SW480 (cell line): ENCODE results near the gene PML.

ENCODE experiments used
- DNase-seq: peaks from one replicate; pipeline ENCODE4 v3.0.0-alpha.2; 2016; ENCODE audit warnings: low spot score

Gene PML

GRCh38 chr15:73994413-73994883 is at the start of gene PML:
TSS of gene PML (plus strand) at chr15:73994716. CDS start at chr15:73994813, 97 bp downstream.
- DNase-seq = peak; percentile 93

- no peak for DNase-seq
Measured at GRCh38 chr15:73945130-73945508, 49.4 kb upstream of the PML start.

GRCh38 chr15:73946046-73946721 is 48.3 kb upstream of the PML start:
- DNase-seq = no peak

GRCh38 chr15:73946795-73947370 is 47.6 kb upstream of the PML start:
- DNase-seq = no peak

GRCh38 chr15:73947651-73948050 is 46.9 kb upstream of the PML start:
- DNase-seq = no peak

- DNase-seq = no peak
Measured at GRCh38 chr15:73948396-73948795, 46.1 kb upstream of the PML start.

- DNase-seq = no peak
Measured at GRCh38 chr15:73948982-73949381, 45.5 kb upstream of the PML start.

GRCh38 chr15:73949496-73949895 is 45.0 kb upstream of the PML start:
- no peak for DNase-seq

- no peak for DNase-seq
Measured at GRCh38 chr15:73950479-73950830, 44.1 kb upstream of the PML start.

GRCh38 chr15:73950831-73951561 is 43.5 kb upstream of the PML start:
- DNase-seq = peak; percentile 91

- no peak for DNase-seq
Measured at GRCh38 chr15:73951601-73952000, 42.9 kb upstream of the PML start.

- DNase-seq = no peak
Measured at GRCh38 chr15:73952171-73952912, 42.2 kb upstream of the PML start.

GRCh38 chr15:73952913-73953750 is 41.4 kb upstream of the PML start:
- no peak for DNase-seq

GRCh38 chr15:73954188-73955145 is 40.0 kb upstream of the PML start:
- no peak for DNase-seq

GRCh38 chr15:73955326-73955725 is 39.2 kb upstream of the PML start:
- DNase-seq = no peak

GRCh38 chr15:73955861-73956742 is 38.4 kb upstream of the PML start:
- no peak for DNase-seq

GRCh38 chr15:73956743-73957135 is 37.8 kb upstream of the PML start:
- DNase-seq = peak; percentile 98

- DNase-seq = peak; percentile 86
Measured at GRCh38 chr15:73957276-73957675, 37.2 kb upstream of the PML start.

- no peak for DNase-seq
Measured at GRCh38 chr15:73957785-73958184, 36.7 kb upstream of the PML start.
